ENCODE measurements around the gene DDI2.
"Not testable (repeated sequence)": the region's sequence is repeated elsewhere in the genome, so short reads cannot be mapped to it uniquely, and the experiment has no call there.

DDI2 gene

GRCh38 chr1:15637826-15638225, 20.6 kb downstream of the DDI2 start:
- DNase-seq = no peak

GRCh38 chr1:15639262-15639661, 22.0 kb downstream of the DDI2 start:
- DNase-seq = no peak

- DNase-seq = no peak
Observed at GRCh38 chr1:15639931-15640330, 22.7 kb downstream of the DDI2 start.

- DNase-seq = no peak
Observed at GRCh38 chr1:15640667-15641066, 23.4 kb downstream of the DDI2 start.

GRCh38 chr1:15649937-15650336, 32.7 kb downstream of the DDI2 start:
- DNase-seq = no peak

GRCh38 chr1:15650433-15650832, 33.2 kb downstream of the DDI2 start:
- DNase-seq = no peak

- DNase-seq = not testable (repeated sequence)
Observed at GRCh38 chr1:15652130-15652529, 34.9 kb downstream of the DDI2 start.

GRCh38 chr1:15654091-15654690, 36.9 kb downstream of the DDI2 start:
- no peak for DNase-seq

- no peak for DNase-seq
Observed at GRCh38 chr1:15656464-15656863, 39.2 kb downstream of the DDI2 start.

GRCh38 chr1:15657021-15657420, 39.8 kb downstream of the DDI2 start:
- no peak for DNase-seq

- DNase-seq = no peak
Observed at GRCh38 chr1:15660151-15660550, 42.9 kb downstream of the DDI2 start.

- no peak for DNase-seq
Observed at GRCh38 chr1:15662477-15662876, 45.2 kb downstream of the DDI2 start.

GRCh38 chr1:15663925-15664324, 46.7 kb downstream of the DDI2 start:
- DNase-seq = no peak

GRCh38 chr1:15667362-15667761, 50.1 kb downstream of the DDI2 start:
- no peak for DNase-seq

GRCh38 chr1:15668089-15668754, 51.0 kb downstream of the DDI2 start:
- DNase-seq = peak; percentile 11

- no peak for DNase-seq
Observed at GRCh38 chr1:15669074-15669473, 51.8 kb downstream of the DDI2 start.

- DNase-seq = no peak
Observed at GRCh38 chr1:15669864-15670263, 52.6 kb downstream of the DDI2 start.

- DNase-seq = no peak
Observed at GRCh38 chr1:15671430-15671829, 54.2 kb downstream of the DDI2 start.

GRCh38 chr1:15674386-15675159, 57.3 kb downstream of the DDI2 start:
- no peak for DNase-seq

- DNase-seq = no peak
Observed at GRCh38 chr1:15676010-15676409, 58.8 kb downstream of the DDI2 start.

GRCh38 chr1:15676688-15677661, 59.7 kb downstream of the DDI2 start:
- no peak for DNase-seq

- DNase-seq = peak; percentile 91
Observed at GRCh38 chr1:15678578-15678977, 61.3 kb downstream of the DDI2 start.

GRCh38 chr1:15680131-15680530, 62.9 kb downstream of the DDI2 start:
- peak; percentile 70 for DNase-seq

All from fibroblast of skin of right biceps (primary cell).